Activated T-cell treated with anti-CD3 and anti-CD28 coated beads for 1 hour (primary cell): ENCODE measurements around the gene SAMHD1.

Source experiments
- DNase-seq: peaks from one replicate; pipeline ENCODE4 v3.0.0-alpha.2; 2020; ENCODE audit warnings: low read depth

The SAMHD1 gene

DNA sequence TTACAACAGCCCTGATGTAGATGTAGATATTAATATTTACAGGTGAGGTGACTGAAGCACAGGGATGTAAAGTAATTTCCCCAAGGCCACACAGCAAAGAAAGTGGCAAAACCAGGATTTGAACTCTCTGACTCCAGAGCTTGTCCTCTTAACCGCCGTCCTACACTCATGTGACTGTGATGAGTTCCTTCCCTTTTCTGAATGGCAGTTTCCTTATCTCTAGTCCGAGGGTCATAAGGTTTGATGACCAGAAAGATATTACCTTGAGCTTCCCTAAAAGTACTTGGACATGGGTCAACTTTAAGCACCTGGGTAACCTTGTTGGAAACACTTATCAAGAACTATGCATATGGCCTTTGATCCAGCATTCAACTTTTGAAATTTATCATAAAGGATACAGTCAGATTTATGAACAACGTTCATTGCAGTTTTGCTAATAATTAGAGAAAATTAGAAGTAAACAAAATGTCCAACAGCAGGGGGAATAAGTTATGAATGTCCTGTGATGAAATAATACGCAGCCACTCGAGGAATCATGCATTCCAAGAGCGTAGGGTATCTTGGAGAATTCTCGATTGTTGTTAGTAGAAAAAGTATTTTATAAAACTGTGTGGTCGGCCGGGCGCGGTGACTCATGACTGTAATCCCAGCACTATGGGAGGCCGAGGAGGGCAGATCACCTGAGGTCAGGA, 77.9 kb downstream of the SAMHD1 start:
- no peak for DNase-seq

DNA sequence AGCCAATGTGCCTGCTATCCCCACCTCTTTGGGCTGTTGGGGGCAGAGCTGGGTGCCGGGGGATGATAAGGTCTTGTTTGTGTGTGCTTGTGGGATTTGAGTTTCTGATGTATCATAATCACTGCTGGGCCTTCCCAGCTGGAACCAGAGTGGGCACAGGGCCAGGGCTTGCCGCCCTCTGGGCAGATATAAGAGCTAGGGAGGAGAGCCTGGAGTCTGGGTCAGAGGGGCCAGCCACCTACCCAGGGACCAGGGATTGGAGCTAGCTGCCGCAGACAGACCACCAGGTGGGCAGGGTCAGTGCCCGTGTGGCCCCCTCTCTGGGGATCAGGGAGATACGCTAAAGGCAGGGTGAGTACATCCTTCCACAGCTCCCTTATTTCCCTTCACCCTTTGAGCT, 78.7 kb downstream of the SAMHD1 start:
- DNase-seq: no peak

DNA sequence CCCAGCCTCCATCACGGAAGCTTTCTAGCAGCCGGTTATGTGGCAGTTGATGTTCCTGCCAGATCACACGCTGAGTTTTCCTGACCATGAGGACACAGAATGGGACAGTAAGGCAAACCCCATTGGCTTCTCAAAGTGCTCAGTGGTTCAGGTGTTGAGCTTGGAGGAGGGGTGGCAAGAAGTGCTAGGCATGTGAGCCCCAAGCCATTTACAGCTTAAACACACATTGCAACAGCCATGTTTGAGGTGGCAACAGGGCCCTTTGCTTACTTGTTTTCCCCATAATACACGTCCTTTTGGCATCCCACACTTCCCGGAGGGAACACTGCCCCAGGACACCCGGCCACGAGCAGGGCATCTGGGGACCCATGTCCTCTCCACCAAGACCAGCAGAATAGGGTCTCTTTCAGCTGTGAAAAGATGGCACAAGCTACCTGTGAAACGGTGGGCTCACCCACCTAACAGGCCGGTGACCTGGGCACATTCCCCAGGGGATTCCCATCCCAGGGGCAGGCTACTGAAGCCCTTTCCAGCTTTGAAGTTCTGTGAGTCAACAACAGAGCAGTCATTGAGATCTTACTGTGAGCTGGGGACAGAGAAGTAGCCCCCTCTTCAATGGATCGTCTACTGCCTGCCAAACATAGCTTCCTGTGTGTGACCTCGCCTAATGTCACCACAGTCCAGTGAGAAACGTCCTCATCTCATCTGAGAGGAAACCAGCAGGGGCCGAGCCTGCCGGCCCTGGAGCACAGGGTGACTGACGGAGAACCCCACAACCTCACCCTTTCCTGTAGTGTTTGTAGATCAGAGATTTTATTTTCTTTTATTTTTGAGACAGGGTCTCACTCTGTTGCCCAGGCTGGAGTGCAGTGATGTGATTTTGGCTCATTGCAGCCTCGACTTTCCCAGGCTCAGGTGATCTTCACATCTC, 79.6 kb downstream of the SAMHD1 start:
- DNase-seq: no peak

DNA sequence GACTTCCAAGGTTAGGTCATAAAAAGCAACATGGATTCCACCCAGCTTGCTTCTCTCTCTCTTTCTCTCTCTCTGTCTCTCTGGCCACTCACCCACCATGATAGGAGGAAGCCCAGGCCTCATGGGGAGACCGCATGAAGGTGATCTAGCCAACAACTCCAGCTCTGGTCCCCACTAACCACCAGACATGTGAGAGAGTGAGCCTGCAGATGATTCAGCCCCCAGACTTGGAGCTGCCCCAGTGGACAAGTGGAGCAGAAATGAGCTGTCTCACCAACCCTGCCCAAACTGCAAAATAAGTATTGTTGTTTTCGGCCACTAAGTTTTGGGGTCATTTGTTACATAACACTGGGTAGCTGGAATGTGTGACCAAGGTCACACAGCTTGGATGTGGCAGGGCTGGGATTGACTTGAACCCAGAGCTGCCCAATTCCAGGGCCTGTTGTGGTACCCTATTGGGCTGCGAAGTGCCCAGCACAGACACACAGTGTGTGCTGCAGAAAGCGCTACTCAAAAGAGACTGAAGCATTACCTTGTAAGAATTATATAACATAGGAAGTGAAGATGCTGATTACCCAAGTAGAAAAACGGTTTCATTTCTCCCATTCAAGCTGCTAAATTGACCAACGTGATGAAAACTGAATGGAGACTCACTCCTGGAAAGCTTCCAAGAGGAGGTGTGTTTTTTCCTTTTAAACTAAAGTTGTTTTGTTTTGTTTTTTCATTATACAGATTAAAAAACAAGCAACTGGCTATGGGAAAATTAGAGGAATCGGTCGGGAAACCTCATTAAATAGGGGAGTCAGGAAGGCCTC, 84.6 kb downstream of the SAMHD1 start:
- no peak for DNase-seq

DNA sequence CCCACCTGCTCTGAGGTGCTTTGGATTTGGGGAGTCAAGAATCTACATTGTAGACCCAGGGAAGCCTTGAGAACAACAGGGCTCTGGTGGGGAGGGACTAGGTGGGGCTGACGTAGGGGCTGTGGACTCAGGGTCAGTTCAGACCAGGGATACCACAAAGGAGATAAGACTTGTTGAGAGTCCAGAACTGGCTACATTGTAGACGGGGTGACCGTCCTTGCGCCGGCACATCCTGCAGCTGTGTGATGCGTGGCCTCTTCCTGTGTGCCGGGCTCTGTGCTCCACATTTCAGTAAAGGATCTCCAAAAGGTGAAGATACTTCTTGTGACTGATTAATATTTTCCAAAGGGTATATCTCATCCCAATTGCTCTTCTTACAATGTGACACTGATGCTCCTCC, 85.3 kb downstream of the SAMHD1 start:
- DNase-seq: no peak

DNA sequence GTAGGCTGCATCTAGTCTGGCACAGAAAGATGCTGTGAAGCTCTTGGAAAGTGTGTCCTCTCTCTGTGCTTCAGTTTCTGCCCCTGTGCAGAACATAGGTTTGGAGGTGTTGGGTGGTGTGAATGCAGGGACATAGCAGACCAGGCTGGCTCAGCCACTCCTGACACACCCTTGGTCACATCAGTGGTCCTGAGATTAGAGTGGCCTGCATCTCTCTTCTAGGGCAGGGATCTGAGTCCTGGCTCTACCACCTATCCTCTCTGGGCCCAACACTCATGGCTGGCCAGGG, 85.7 kb downstream of the SAMHD1 start:
- DNase-seq: no peak

DNA sequence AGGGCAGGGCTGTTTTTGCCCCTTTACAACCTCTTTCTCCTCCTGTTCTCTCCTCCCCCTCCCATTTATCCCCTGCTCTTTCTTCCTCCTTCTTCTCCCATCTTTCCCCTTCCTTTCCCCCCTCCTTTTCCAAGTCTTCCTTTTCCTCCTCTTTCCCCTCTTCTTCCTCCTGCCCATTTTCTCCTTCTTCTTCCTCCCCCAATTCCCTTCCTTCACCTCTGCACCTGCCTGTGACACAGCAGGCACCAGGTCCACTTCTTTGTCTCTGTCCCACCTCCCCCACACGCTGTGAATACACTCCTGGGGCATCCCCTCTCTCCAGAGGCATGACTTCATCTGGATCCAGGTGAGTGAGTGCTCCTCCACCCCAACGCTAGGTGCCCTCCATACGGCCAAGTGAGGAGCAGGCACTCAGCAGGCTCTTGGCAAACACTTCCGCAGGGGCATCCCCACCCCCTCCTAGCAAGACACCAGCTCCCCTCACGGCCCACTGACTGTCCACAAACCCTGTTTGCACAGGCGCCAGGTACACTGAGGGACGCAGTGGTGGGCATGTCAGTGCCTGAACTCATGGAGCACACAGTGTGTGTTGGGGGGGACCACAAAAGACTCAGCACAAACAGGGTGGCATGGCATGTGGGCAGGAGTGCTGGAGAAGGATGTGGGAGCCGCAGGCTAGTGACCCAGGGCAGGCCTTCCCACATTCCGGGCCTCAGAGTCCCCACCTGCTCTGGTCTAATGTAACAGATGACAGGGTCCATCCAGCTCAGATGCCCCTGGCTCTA, 86.2 kb downstream of the SAMHD1 start:
- DNase-seq: no peak

DNA sequence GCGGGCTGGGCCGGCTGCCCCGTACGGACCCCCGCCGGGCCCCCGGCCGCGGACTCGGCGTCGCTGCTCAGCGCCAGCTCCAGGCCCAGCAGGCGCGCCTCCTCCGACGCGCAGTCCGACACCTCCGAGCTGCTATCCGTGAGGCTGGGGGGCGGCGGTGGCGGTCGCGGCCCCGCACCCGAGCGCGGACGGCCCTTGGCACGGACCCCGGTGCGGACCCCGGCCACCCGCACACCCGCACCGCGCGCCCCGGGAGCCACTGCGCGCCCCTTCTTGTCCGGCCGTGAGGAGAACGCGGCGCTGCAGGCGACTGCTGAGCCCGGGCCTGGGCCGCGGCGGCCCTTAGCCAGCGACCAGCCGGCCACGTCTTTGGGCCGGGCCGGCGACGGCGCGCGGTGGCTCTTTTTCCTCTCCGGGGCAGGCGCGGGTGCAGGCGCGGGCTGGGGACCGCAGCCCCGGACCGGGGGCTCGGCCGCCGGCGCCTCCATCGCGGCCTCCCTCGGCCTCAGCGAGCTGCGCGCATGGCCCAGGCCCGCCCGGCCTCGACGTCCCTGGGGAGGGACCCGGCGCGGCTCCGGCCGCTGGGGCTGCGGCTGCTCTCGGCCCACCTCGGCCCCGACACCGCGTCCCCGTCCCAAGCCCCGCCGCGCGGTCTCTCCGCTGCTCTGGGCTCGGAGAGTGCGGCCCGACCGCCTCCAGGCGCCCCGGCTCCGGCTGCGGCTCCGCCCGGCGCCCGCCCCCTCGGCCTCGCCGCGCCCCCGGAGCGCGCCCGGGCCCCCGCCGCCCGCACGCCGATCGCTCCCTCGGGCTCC, 88.4 kb downstream of the SAMHD1 start:
- no peak for DNase-seq

DNA sequence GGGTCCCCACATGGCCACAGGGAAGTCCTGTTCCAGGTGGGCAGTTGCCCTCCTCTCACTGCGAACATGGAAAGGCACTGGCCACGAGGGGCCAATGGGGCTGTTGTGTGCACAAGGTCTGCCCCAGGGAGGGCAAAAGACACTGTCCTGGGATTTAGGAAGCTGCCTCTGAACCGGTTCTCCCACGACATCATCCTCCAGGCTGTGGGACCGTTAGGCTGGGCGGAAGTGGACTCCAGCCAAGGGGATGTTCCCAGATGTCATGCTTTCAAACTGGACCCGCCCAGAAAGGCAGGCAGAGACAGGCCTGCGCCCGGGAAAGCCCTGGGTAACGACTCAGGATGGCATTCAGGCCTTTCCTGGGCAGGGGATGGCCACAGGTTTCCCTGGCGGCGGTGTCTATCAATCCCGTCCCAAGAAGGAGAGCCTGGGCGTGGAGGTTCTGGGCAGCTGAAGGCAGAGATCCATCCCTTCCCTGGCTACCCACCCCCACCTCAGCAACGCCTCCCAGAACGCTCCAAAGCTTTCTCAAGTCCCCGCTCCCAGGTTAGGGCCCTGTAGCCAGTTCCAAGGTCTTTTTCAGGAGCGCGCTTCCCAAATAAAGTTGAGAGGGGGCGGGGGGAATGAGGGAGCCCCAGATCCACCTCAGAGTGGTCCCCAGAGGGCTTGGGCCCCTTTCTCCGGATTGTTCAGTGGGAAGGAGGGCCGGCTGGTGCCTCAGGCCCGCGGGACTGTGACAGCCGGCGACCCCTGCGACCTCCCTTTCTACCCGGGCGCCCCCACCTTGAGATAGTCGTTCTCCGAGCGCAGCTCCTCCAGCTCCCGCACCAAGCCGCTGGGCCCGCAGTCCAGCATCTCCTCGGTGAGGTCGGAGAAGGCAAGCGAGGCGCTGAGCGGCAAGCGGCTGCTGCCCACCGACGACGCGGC, 89.4 kb downstream of the SAMHD1 start:
- no peak for DNase-seq

DNA sequence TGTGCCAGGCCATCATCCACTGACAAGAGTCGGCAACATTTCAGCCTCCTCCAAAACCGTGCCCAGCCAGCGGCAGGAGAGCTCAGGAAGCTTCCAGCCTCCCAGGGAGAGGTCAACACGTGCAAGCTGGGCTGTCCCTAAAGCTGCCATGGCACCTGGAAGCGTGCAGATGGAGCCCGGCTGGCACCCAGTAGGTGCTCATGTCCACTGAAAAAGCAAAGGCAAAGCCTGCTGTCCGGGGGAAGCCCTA, 90.0 kb downstream of the SAMHD1 start:
- no peak for DNase-seq

DNA sequence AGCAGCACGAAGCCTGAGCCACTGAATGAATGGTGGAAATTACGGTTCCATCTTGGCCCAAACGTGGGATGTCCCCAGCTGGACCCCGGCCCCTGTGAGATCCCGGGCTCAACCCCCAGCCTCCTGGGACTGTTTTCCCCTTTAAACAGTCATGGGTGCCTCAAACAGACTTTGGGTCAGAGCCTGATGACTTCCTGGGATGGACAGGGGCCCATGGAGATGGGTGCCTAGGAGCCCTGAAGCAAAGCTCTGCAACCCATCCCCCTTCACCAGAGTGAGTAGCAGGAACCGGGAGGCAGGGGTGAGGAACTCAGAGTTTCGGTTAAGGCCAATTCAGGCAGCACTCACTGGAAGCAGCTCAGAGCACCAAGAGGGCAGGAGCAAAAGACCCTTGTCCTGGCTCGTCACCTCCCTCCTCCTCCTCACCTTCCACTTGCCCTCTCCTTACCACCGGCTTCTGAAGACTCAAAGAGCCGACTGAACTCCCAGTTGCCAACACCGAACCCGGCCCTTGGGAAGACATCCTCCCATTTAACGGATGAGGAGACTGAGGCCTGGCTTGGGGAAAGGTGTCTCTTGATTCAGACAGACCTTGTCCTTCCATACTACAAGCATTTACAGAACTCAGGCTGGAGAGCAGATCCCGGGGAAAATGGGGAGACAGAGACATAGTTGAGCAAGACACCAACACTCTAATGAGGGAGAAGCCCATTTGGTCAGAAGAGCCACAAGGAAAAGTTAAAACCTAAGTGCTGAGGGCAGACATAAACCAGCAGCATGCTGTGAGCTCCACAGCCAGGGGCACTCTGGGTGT, 90.5 kb downstream of the SAMHD1 start:
- no peak for DNase-seq

DNA sequence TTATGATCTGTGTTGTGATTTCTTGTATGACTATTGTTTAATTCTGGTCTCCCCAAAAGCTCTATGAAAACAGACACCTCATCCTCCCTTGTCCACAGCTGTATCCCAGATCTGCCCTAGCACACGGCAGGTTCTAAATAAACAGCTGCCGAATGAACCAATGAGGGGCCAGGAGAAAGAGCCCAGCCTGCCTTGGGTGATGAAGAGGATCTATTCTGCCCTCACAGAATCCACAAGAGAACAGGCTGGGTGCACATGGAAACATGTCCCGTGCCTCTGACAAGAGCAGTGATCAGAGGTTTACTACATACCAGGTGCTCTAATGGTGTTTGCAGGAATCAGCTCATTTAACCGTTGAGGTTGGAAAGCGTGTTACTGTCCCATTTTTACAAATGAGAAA, 91.2 kb downstream of the SAMHD1 start:
- no peak for DNase-seq

DNA sequence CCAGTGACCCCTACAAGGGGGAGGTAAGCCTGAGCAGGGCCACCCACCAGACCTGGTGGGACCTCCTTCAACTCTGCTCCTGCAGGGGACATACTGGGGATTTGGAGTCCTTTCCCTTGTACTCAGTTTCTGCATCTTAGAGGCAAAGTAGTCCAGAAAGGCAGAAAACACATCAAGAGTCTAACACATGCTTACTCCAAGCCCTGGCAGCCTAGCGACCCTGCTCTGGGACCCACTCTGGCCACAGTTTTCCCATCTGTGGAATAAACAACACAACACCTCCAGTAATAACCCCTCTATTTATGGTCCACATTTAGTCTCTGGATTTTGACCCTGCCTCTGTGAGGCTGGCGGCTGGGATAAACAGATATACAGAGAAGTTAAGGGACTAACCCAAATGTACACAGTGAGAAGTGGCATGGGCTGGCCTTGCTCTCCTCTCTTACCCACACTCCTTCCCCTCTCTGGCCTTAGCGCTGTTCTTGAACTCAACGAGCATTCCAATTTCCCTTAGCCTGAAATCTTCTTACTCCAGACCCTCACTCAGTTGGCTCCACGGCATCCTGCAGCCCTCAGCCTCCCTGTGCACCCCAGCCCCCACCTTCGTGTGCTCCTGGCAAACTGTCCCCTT, 91.7 kb downstream of the SAMHD1 start:
- no peak for DNase-seq

DNA sequence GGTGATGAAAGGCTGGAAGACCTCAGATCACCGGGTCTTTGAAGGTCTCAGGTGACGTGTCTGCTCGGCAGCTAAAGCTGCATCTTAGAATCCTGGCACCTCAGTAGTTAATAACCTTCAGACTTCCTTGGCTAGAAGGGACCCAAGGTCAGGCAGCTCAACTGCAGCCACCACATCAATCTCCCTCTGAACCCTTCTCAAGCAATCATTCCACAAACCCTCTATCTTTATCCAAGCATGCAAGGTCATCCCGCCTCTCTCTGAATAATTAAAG, 92.3 kb downstream of the SAMHD1 start:
- DNase-seq: no peak

DNA sequence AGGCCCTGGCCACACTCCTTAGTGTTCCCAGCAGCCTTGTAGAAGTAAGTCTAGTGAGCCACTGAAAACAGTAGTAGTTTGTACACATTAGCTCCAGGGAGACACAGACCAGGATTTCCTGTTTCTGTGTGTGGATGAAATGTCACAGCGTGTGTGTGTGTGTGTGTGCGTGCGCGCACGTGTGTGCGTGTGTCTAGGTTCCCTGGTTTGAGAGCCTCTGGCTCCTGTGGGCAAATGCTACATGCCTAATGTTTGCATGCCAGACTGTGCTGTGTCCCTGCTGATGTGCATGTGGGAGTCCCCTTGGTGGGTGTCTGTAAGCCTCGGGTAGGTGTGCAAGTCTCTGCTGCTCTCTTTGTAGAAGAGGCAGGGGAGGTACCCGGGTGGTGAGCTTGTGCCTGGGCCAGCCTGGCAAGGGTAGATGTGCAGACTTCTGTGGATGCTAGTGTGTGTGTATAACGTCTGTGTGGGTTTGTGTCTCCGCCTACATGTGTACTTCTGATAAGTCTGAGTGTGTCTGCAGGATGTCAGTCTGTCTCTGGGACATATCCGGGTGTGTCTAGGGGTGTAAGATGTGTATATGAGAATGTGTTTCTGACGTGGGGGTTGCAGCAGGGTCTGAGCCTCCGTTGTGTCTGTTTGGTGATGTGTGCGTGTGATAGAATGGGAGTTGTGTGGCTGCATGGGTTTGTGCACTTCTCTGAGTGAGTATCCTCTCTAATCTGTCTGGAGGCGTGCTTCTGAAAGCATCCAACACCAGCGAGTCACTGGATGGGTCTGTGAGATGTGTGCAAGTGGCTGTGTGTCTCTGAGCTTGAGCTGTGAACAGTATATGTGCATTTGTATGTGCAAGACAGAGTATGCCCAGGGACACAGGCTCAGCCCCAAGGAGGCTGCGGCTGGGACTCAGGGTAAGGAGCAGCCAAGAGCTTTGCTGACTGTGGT, 94.5 kb downstream of the SAMHD1 start:
- DNase-seq: peak; percentile 23

DNA sequence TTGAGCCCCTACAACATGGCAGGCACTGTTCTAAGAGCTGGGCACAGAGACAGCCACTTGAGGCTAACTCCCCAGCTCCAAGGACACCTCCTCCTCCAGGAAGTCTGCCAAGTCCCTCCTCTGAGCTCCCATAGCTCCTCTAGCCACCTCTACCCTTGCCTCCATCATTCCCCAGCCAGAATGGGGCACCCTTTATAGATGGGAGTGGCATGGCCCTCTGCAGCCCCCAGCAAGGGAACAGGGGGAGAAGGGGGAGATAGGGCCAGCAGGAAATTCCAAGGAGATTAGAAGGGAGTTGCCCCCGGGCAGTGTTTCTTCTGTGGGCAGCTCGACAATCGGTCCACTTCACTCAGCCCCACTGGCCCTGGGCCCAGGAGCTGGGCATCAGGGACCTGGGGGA, 95.3 kb downstream of the SAMHD1 start:
- no peak for DNase-seq

DNA sequence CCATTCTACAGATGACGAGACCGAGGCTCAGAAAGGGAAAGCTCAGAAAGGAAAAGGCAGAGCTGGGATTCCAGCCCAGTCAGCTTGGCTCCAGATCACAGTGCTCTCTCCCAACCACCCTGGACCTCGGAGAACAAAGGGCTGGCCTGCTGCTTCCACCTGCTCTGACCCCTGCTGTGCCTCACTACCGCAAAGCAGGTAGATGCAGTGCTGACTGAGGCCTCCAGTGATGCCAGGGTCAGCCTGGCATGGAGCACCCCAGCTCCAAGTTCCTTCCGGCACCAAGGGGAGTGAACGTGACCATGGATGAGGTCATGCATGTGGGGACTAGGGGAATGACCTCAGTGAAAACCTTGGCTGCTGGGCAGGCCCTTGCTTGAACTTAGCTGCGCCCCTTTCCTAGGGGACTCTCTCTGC, 96.3 kb downstream of the SAMHD1 start:
- no peak for DNase-seq
